Measurements from ENCODE around the gene PRKAR2A. TPM values are rescaled to one million over a fixed set of nuclear protein-coding genes. Genes with fewer than 3 reads are reported as not detected.
A peak's percentile ranks its signal among the peaks of the same experiment; 100 is the strongest.

The PRKAR2A gene
- 43.6 TPM for total RNA-seq

DNA sequence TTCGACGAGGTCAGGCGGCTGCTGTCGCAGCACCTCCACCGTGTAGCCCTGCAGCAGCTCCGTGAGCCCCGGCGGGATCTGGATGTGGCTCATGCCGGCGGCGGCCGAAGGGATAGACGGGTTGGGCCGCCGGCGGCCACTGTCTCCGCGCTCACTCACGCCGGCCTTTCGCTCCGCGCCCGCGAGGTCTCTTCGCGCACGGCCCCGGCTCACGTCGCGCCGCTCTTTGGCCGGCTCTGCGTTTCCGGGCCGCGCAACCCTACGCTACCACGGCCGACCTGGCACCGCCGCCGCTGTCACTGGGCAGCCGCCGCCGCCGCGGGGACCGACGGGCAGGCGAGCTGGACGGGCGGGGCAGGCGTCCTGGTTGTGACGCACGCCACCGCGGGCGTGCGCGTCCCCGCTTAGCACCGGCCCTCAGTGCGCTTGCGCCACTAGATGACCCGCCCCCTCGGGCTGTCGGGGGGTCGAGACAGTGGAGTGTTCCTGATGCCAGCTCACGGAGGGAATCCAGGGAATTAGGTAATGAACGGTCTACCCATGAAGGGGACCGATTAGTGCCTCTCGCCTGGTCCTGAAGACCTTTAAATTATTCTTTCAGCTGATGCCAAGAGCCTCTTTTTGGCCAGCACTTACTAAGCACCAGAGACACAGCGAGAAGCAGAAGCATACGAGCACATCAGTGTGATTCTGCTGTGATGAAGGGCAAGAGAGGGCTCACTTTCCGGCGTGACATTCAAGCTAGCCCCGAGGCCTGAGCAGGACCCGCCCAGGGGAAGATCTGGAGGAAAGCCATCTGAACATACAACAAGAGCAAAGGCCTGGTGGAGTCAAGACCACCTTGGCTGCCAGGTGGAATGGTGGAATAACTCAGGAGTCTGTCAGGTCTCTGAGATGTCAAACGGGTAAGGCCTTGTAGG lies at the start of gene PRKAR2A:
Gene PRKAR2A (minus strand): TSS at position 371 of the 920 bp plus-strand sequence. CDS start 278 bp downstream, at position 93.
- DNase-seq (ENCODE audit: low spot score) = peak; percentile 86

DNA sequence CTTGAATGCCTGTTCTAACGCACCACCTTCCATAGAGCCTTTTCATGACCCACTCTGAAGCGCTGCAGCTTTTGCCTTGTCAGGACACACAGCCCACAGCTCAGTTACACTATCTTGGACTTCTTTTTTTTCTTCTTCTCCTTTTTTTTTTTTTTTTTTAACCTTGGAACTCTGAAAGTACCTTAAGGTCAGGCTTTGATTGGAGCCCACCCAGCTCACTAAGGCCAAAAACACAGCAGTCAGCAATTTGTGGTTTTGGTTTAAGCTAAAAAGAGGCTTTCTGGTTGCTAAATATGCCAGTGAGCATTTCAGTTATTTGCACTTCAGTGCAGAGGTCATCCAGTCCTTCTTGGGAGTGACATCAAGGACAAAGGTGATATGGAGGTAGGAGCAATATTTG lies 49.3 kb upstream of the PRKAR2A start:
- DNase-seq (ENCODE audit: low spot score) = no peak

DNA sequence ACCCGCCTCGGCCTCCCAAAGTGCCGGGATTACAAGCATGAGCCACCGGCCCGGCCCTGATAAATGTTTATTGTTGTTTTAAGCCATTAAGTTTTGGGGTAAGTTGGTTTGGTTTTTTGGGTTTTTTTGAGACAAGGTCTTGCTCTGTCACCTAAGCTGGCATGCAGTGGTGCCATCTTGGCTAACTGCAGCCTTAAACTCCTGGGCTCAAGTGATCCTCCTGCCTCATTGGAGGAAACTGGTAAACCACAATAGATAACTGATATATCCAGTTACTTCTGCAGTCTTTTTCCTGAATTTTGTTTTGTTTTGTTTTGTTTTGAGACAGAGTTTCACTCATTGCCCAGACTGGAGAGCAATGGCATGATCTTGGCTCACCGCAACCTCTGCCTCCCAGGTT lies 46.8 kb upstream of the PRKAR2A start:
- no peak for DNase-seq (ENCODE audit: low spot score)

DNA sequence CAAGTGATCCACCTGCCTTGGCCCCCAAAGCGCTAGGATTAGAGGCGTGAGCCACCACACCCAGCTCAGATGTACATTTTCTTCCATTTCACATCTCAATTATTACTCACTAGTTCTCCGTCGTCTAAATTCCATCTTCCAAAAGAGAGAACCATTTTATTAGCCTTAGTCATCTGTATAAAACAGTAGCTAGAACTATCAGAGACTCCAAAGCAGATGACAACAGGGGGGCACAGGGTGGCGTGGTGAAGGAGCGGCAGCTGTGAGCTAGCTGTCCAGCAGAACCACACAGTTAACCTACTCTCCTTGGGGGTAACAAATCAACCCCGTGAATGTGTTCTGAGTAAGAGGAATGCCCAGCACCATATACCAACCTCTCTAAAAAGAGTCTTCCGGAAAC lies 43.9 kb upstream of the PRKAR2A start:
- DNase-seq (ENCODE audit: low spot score) = no peak

DNA sequence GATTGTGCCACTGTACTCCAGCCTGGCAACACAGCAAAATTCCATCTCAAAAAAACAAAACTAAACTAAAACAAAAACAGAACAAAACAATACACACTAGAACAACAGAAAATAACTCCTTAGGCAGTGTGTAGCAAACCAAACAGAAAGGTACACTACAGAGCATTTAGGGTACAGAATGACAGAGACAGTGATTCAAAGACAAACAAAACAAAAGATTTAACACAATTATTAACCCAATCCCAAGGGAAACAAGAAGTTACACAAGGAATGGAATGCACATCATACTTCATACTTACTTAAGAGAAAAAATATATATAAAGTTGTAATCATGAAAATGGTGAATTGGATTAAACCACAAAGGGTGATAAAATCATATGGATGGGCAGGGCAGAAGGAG lies 38.1 kb upstream of the PRKAR2A start:
- no peak for DNase-seq (ENCODE audit: low spot score)

DNA sequence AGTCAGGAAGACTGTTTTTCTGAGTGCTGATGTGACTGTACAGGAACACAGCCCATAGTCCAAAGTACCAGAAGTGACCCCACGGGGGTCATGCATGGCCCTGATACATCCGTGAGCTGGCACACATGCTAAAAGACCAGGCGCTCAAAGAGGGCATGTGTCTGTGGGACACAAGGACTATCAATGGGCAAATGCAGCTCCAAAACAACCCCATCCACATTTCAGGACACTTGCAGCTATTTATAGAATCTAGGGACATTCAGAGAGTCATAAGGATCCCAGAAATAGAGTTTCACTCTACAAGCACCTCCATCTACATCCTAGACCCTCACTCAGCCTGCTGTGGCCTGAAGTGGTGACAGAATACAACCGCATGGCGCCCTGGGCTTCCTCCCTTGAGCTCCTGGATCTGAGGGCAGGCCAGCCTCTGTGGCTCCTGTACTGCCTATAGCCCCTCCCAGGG lies 34.0 kb upstream of the PRKAR2A start:
- no peak for DNase-seq (ENCODE audit: low spot score)

DNA sequence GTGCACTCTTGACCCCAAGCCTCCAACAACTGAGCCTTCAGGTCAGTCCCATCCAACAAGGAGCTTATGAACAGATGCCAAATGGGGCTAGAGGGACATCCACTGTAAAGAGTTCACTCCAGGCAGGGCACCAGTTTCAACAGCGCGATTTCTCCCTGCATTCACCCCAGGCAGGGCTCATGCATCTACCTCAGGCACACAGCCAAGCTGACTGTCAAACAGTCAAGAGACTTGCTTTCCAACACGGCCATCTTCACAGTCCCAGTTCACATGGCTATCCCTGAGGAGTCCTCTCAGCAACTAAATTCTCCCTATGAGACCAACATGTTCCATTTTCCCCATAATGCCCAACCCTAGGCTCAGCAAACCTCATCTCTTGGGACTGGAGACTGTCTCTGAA lies 33.3 kb upstream of the PRKAR2A start:
- no peak for DNase-seq (ENCODE audit: low spot score)

DNA sequence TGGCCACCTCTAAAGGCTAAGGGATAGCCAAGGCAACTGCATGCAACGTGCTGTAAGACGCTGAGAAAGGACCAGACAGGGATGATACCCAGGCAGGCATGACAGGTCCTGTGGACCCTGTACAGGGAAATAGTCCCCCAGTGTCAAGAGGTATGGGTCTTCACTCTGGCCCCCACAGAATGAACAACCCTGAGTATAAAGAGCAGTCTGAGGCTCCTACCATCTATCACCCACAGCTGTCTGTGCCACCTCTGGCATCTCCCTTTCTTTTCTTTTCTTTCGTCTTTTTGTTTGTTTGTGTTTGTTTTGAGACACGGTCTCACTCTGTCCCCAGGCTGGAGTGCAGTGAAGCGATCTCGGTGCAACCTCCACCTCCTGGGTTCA lies 32.3 kb upstream of the PRKAR2A start:
- no peak for DNase-seq (ENCODE audit: low spot score)

DNA sequence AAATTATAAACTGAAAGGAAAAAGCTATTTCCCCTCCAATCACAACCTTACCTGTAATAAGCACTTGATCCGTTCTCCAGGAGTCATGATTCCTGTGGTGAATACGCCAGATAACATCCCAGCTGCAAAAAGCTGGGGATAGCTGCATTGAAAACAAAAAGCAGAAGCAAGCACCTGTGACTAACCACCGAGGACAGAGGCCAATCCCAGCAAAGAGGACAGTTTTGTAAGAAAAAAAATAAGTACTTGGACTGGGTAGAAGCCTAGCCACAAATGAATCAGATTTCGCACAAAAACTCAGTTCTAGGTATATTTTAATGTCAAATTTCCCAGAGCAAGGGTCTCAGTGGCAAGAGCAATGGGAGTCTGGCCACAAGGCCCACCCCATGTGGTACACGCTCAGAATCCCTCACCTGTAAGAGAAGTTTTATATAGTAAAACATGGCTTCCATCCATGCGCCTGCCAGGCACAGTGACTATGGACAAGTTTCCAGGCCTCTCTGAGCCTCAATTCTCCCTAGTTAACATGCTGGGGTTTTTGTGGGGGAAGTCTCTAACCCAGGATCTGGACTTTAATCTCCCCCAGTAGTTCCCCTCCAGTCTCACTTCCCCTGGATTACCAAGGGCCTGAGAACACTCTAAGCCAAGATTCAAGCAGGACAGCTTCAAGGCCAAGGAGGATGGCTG lies 31.8 kb upstream of the PRKAR2A start:
- DNase-seq (ENCODE audit: low spot score) = no peak

DNA sequence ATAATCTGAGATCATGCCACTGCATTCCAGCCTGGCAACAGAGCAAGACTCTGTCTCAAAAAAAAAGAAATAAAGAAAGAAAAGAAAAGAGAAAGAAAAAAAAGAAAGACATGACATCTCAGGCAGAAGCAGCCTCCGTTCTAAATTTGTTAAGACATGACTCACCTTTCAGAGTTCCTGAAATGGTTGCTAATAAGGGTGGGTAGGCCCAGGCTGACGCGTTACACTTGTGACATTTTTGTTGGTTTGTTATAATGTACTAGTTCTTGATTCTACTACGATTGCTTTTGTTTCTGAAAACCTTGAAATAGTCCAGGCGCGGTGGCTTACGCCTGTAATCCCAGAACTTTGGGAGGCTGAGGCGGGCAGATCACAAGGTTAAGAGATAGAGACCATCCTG lies 30.0 kb upstream of the PRKAR2A start:
- no peak for DNase-seq (ENCODE audit: low spot score)

DNA sequence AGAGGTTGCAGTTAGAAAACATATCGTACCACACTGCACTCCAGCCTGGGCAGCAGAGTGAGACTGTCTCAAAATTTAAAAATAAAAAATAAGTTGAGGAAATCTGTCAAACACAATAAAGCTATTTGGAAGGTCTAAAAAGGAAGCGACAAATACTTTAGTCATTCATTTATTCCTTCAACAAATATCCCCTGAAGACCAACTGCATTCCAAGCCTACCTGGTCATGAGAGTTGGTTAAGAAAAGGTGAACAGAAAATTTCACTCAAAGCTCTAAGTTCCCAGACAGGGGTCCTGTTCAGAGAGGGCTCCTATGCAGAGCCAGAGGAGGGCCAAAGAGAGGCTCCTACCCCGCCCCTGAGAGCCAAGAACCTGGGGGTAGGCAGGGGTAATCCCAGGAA lies 15.4 kb upstream of the PRKAR2A start:
- no peak for DNase-seq (ENCODE audit: low spot score)

DNA sequence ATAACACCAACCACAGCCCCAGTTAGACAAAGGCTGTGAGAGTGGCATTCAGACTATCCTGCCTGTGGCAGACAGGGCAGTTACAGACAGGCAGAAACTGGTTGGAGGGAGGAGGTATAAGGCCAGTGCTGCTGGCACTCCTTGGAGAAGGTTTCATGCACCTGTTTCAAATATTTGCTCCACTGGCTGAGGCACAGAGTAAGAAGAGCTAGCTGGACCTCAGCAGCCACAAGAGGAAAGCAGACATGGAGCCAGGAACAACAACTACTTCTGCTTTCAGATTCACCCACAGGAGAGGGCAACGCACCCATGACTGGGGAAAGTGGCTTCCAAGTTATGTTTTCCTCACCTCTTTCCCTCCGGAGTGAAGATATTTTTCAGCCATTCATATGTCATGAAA lies 11.5 kb upstream of the PRKAR2A start:
- DNase-seq (ENCODE audit: low spot score) = no peak

DNA sequence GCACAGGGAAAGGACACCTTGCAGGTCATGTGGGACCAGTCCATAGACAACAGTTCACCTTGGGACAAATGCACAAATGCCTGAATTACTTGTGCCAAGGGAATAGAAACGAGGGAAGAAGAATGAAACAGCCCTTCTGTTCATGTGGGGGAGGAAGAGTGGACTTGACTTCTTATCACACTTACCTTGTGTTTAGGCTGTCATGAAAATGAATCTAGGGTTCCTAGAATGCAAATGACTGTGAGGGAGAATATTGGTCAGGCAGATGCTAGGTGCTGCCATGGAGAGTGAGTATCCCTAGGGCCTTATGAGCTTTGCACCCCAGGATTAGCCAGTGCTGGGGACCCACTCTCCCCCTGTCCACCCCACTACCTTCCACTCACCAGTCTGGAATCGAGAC lies 11.0 kb upstream of the PRKAR2A start:
- DNase-seq (ENCODE audit: low spot score) = no peak

DNA sequence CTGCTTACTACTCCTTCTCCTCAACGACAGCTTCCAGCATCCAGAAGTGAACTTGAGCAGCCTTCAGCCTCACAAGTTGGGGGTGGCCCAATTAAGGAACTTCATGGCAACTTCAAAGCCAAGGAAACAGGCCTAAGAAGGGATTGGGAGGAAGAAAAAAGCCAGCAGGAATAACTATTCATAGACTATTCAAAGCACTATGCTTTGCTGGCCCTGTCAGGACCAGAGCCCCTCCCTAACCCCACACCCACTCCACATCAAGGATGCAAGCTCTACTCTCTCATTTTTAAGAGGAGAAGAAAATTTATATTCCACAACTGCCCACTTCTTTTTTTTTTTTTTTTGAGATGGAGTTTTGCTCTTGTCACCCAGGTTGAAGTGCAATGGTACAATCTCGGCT lies 10.0 kb upstream of the PRKAR2A start:
- DNase-seq (ENCODE audit: low spot score) = no peak

DNA sequence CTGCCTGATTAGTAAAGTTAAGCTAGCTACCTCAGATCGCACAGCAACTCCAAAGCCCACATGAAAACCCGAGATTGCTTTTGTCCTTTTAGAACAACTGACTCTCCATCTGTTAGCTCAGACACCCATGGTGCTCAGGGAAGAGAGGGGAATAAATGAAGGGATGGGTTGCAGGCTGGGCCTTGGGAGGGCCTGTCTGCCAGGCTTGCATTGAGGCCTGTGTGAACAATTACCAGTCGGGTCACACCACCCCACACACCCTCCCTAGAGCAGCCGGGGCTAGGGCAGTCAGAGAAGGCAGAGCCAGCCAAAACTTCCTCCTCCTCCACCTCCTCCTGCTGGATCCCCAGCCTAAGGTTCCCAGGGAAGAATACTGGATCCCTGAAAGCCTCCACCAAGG lies 8.8 kb upstream of the PRKAR2A start:
- DNase-seq (ENCODE audit: low spot score) = no peak

DNA sequence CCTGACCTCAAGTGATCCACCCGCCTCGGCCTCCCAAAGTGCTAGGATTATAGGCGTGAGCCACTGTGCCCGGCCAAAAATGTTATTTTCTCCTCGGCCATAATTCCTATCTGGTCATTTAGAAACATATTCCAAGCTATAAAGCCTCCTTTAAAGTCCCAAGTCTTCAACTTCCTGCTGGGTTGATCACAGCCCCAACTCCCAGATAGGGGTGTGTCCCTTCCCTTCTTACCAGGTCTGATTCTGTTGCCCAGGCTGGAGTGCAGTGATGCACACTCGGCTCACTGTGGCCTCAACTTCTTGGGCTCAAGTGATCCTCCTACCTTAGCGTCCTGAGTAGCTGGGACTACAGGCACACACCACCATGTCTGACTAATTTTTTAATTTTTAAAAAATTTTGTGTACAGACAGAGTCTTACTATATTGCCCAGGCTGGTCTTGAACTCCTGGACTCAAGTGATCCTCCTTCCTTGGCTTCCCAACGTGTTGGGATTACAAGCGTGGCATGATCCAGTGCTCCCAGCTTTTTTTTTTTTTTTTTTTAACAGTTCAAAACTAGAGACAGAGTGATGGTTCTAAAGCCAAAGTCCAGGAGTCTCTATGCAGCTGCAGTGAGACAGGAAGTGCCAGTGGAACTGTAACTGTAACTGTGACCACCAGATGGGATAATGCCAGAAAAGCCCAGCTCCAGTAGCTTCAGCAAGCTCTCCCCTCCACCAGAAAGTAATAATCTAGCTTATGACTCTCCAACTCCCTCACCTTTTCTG lies 8.2 kb upstream of the PRKAR2A start:
- DNase-seq (ENCODE audit: low spot score) = no peak

DNA sequence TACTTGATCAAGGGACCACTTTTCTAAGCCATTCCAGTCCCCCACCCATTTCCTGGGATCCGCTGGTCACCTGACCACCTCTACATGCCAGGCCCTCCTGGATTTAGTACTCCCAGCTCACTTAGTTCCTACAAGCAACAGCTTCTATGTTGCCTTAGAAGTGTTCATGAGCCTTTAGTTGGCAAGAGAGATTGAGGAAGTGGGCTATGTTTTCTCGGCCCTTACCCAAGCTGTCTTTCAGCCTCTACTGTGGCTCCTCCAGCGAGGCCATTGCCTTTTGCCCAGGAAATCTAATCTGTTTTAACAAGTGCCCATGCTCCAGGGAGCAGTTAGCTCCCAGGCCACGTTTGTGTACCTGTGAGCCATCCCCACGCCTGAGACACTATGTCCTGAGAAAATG lies 4.5 kb upstream of the PRKAR2A start:
- no peak for DNase-seq (ENCODE audit: low spot score)

DNA sequence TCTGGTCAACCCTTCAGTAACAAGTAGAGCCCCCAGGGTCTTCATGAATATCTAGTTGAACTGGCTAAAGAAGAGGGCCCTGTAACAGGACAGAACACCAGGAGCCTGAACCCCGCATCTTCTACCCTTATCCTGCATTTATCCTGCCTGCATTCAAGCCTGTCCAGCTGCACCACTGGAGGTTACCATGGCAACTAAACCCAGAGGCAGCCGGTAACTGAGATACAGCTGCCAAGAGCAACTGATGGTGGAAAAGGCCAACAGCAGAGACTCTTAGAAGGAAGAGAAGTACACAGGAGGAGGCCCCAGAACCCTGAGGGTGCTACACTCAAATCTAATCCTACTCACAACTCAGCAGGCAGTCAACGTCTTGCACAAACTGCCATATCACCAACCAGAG lies 3.7 kb upstream of the PRKAR2A start:
- no peak for DNase-seq (ENCODE audit: low spot score)

DNA sequence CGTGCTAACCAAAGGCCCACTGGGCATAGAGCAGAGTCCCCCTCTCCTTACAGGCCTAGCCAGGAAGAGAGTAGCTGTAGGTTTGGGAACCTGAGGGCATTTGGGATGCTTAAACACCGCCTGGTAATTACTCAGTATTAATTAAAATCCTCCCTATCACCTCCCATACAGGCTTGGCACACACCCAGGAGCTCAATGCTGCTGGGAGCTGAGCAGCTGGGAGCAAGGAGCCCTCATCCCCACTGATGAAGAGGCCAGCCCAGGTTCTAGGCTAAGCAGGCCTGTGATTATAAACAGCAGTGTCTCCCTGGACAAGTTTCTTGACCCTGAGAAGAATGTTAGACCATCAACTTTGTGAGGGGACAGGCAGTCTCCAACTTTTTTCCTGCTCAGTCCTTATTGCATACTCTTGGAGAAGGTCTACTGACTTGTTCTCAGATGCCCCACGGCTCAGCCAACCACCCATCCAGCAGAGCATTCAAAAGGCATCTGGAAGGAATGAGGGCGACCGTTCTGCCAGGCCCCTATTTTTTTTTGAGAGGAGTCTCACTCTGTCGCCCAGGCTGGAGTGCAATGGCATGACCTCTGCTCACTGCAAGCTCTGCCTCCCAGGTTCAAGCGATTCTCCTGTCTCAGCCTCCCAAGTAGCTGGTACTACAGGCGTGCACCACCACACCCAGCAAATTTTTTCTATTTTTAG lies 1.3 kb upstream of the PRKAR2A start:
- no peak for DNase-seq (ENCODE audit: low spot score)

DNA sequence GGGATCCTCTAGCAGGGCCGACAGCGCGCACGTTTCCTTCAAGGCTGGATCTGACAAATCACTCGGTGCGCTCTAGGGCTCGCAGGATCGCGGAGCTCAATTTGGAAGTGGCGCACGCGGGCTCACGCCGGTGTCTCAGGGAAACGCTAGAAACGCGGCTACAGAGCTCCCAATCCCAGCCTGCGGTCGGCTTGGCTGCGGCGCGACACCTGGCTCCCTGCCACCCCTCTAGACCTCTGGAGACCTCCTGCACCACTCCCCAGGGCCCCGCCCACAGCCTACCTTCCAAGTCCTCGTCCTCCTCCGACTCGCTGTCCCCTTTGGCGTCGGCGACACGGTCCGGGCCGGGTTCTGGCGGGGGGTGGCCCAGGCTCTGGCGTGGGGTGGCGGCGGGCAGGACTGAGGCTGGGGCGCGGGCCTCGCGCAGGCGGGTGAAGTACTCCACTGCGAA lies 596 bp downstream of the PRKAR2A start:
- DNase-seq (ENCODE audit: low spot score) = peak; percentile 81

DNA sequence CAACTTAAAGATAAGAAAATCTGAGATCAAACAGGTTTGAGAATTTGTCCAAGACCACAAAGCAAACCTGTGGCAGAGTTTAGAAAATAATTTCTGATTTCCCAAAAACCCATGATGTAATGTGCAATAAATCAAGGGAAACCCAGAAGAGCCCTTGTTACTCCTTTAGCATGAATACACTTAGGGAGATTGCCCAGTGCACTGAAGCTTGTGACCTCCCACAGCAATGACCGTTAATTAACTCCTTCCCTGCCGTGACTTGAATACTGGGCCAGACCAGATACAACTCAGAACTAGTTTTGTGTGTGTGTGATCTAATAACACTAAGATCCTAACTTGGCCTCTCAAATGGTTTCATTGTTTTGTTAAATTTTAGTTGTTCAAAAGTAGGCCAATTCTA lies 2.5 kb downstream of the PRKAR2A start:
- no peak for DNase-seq (ENCODE audit: low spot score)

DNA sequence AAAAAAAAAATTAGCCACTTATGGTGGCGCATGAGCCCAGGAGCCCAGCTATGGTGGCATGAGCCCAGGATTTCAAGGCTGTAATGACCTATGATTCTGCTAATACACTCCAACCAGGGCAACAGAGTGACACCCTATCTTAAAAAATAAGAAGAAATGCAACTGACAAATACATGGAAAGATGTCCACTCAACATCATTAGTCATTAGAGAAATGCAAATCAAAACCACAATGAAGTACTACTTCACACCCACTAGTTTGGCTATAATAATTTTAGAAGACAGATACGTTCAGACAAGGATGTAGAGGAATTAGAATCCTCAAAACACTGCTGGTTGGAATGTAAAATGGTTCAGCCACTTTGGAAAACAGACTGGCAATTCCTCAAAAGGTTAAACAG lies 10.5 kb downstream of the PRKAR2A start:
- no peak for DNase-seq (ENCODE audit: low spot score)
